OCI-LY3 (cell line): Measurements from ENCODE around the gene CCDC14.

Experiments
- EZH2phosphoT487 ChIP-seq: fragments of 200-600 bp; shearing (Covaris generic); IDR thresholded peaks from 2 replicates; pipeline ENCODE4 v1.6.1; 2018; ENCODE audit warnings: antibody characterized with exemption, mixed run types, low read depth
- TF ChIP-seq, protein P1 (sequence below): fragments of 200-600, 300-600 bp; sonication (generic); IDR thresholded peaks from 2 replicates; pipeline ENCODE4 v1.5.1; 2014; ENCODE audit warnings: antibody characterized with exemption, low read length, low read depth

DNA sequence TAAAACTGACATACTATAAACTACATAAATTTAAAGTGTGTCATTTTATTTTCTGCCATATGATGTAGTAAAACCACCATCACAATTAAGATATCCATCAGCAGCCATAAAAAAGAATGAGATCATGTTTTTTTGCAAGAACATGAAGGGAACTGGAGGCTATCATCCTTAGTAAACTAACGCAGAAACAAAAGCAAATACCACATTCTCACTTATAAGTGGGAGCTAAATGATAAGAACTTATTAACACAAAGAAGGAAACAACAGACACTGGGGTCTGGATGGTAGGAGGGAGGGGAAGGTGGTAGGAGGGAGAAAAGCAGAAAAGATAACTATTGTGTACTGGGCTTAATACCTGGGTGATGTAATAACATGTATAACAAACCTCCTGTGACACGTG, 24.6 kb downstream of the CCDC14 start:
- TF ChIP-seq, protein P1, sequence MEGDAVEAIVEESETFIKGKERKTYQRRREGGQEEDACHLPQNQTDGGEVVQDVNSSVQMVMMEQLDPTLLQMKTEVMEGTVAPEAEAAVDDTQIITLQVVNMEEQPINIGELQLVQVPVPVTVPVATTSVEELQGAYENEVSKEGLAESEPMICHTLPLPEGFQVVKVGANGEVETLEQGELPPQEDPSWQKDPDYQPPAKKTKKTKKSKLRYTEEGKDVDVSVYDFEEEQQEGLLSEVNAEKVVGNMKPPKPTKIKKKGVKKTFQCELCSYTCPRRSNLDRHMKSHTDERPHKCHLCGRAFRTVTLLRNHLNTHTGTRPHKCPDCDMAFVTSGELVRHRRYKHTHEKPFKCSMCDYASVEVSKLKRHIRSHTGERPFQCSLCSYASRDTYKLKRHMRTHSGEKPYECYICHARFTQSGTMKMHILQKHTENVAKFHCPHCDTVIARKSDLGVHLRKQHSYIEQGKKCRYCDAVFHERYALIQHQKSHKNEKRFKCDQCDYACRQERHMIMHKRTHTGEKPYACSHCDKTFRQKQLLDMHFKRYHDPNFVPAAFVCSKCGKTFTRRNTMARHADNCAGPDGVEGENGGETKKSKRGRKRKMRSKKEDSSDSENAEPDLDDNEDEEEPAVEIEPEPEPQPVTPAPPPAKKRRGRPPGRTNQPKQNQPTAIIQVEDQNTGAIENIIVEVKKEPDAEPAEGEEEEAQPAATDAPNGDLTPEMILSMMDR = no peak
- TF ChIP-seq EZH2phosphoT487 = no peak
